ENCODE data around the gene ADAMTS14. TPM values are rescaled to one million over a fixed set of nuclear protein-coding genes. Genes with fewer than 3 reads are reported as not detected.

ADAMTS14 gene
- total RNA-seq, 1 experiment from 2014 or later: 1.9 TPM

DNA sequence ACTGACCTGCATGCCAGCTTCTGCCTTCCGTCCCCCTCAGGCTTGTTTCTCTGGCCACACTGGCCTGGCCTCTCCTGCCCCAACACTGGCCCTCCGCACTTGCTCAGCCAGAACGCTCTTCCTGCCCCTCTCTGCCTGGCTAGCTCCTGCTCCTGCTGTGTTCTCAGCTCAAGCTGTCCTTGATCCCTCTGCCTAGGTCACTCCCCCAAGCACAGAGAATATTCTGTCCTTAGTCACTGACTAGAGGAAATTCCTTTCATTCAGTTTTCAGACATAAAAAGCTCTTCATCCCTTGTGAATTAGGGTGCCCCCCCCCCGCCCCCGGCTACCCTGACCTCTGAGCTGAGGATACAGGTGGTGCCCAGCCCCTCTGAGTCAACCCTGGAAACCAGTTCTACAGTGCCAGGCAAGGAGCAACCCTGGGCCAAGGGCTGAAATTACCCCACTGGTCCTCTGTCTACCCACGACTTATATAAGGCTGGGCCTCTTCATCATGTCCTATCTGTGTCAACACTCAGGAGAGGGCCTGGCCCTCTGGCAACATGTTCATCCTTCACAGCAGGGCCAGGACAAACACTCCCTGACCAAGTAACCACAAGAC lies 136.8 kb downstream of the ADAMTS14 start:
- no TSS peak for BruUV-seq (replicated peaks)
- H3K27ac ChIP-seq: peak overlapping the region; percentile 52
- no peaks in the 10 kb centered on the region for H3K27me3 ChIP-seq (ENCODE audit: insufficient read depth, low read depth)
- peak; percentile 20 to 92 for DNase-seq
- intact Hi-C loops (cut with micrococcal nuclease; ENCODE audit: unreplicated experiment): no loop called here
- TF ChIP-seq, protein P1, sequence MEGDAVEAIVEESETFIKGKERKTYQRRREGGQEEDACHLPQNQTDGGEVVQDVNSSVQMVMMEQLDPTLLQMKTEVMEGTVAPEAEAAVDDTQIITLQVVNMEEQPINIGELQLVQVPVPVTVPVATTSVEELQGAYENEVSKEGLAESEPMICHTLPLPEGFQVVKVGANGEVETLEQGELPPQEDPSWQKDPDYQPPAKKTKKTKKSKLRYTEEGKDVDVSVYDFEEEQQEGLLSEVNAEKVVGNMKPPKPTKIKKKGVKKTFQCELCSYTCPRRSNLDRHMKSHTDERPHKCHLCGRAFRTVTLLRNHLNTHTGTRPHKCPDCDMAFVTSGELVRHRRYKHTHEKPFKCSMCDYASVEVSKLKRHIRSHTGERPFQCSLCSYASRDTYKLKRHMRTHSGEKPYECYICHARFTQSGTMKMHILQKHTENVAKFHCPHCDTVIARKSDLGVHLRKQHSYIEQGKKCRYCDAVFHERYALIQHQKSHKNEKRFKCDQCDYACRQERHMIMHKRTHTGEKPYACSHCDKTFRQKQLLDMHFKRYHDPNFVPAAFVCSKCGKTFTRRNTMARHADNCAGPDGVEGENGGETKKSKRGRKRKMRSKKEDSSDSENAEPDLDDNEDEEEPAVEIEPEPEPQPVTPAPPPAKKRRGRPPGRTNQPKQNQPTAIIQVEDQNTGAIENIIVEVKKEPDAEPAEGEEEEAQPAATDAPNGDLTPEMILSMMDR (conservative IDR thresholded peaks at IDR 0.05): no peak
- TF ChIP-seq EZH2 (IDR thresholded peaks at IDR 0.05; ENCODE audit: low read depth): no peak
- H2AFZ ChIP-seq: no peak overlapping the region
- POLR2A ChIA-PET (ENCODE audit: unreplicated experiment): interaction anchor here (0.8 kb wide), 1 partner anchor 397 kb away, joined by 6 read pairs; no protein-coding TSS in a partner anchor
- peaks cover 5% of the 10 kb centered on the region; the same call in 1 of the 2 replicates for H3K9me3 ChIP-seq (ENCODE audit: insufficient read depth, low read depth)
- peaks cover 43% of the 10 kb centered on the region for H3F3A ChIP-seq (ENCODE audit: insufficient read depth, low read depth)
- H3K9me2 ChIP-seq (ENCODE audit: insufficient read depth): no peaks in the 10 kb centered on the region
- no peaks in the 10 kb centered on the region for H3K79me2 ChIP-seq (ENCODE audit: low read depth)
- peaks cover 58% of the 10 kb centered on the region for H3K4me1 ChIP-seq (replicated peaks; ENCODE audit: insufficient read depth)
- peak overlapping the region; percentile 53 for H3K4me2 ChIP-seq
- no peaks in the 10 kb centered on the region for H3K36me3 ChIP-seq (ENCODE audit: low read depth)
- no peaks in the 10 kb centered on the region for H4K20me1 ChIP-seq (ENCODE audit: insufficient read depth)
- H3K4me3 ChIP-seq: no peak overlapping the region
- CTCF ChIA-PET: interaction anchor here (0.7 kb wide), 1 partner anchor 266 kb away, joined by 7 read pairs; no protein-coding TSS in a partner anchor

DNA sequence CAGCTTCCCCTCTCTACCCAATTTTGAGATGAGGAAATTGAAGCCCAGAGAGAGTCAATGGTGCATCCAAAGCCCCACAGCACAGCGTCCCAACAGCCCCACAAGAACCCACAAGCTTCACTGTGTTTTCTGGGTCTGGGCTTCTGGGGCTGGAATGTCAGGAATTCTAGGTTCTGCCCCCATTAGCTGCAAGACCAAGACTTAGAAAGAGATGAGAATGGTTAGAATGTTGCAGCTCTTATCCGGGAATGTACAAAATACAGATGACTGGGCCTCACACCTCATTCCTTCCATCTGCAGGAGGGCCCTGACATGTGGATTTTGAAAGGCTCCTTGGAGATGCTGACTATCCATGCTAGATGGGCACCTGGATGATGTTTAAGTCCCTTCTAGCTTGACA lies 137.4 kb downstream of the ADAMTS14 start:
- no TSS peak for BruUV-seq (replicated peaks)
- DNase-seq: no peak
- no peaks in the 10 kb centered on the region for H3K9me2 ChIP-seq (ENCODE audit: insufficient read depth)
- H3K27me3 ChIP-seq (ENCODE audit: insufficient read depth, low read depth): no peaks in the 10 kb centered on the region
- H3F3A ChIP-seq (ENCODE audit: insufficient read depth, low read depth): peaks cover 37% of the 10 kb centered on the region
- H3K27ac ChIP-seq: peak overlapping the region; percentile 52
- peaks cover 52% of the 10 kb centered on the region for H3K4me1 ChIP-seq (replicated peaks; ENCODE audit: insufficient read depth)
- H3K4me3 ChIP-seq: no peak overlapping the region
- ChIA-PET CTCF (interaction anchor here (0.7 kb wide), 1 partner anchor 50 kb away, joined by 3 read pairs; no protein-coding TSS in a partner anchor), POLR2A (ENCODE audit: unreplicated experiment) (interaction anchor here (0.6 kb wide), 1 partner anchor 387 kb away, joined by 3 read pairs; no protein-coding TSS in a partner anchor)
- TF ChIP-seq, protein P1 (conservative IDR thresholded peaks at IDR 0.05): no peak
- no peak for TF ChIP-seq EZH2 (IDR thresholded peaks at IDR 0.05; ENCODE audit: low read depth)
- no peaks in the 10 kb centered on the region for H3K36me3 ChIP-seq (ENCODE audit: low read depth)
- H3K9me3 ChIP-seq (ENCODE audit: insufficient read depth, low read depth): peaks cover 5% of the 10 kb centered on the region; the same call in 1 of the 2 replicates
- no peak overlapping the region for H2AFZ ChIP-seq
- H3K79me2 ChIP-seq (ENCODE audit: low read depth): no peaks in the 10 kb centered on the region
- H4K20me1 ChIP-seq (ENCODE audit: insufficient read depth): no peaks in the 10 kb centered on the region
- intact Hi-C loops (cut with micrococcal nuclease; ENCODE audit: unreplicated experiment): no loop called here
- H3K4me2 ChIP-seq: peak overlapping the region; percentile 53

DNA sequence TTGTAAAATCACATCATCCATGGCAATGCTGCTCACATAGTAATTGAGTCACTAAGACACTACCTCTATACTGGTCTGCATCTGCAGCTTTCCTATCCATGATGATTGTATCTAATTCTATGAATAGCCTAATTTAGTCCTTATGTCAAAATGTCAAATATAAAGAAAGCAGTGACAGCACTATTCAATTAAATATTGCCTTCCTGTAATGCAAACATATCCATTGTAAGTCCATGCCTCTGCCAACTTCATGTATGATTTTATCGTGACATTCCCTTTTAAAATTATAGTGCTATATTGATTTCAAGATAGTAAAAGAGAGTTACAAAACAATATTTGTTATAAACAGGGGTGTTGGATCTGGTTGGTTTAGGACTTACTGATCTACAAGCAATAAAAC lies 138.7 kb downstream of the ADAMTS14 start:
- intact Hi-C loops (cut with micrococcal nuclease; ENCODE audit: unreplicated experiment): no loop called here
- CTCF ChIA-PET: no interaction called here

More for the DNA sequence above, 138.7 kb downstream of the ADAMTS14 start:
- Histone ChIP-seq H3K4me1 (replicated peaks; ENCODE audit: insufficient read depth) (peaks cover 52% of the 10 kb centered on the region), H3K9me2 (ENCODE audit: insufficient read depth) (no peaks in the 10 kb centered on the region), H3K27ac (no peak overlapping the region), H3F3A (ENCODE audit: insufficient read depth, low read depth) (peaks cover 33% of the 10 kb centered on the region), H3K27me3 (ENCODE audit: insufficient read depth, low read depth) (no peaks in the 10 kb centered on the region), H3K9me3 (ENCODE audit: insufficient read depth, low read depth) (no peaks in the 10 kb centered on the region; the same call in 1 of the 2 replicates), H3K4me3 (no peak overlapping the region), H3K79me2 (ENCODE audit: low read depth) (no peaks in the 10 kb centered on the region), H3K4me2 (no peak overlapping the region), H2AFZ (no peak overlapping the region), H4K20me1 (ENCODE audit: insufficient read depth) (no peaks in the 10 kb centered on the region), H3K36me3 (ENCODE audit: low read depth) (no peaks in the 10 kb centered on the region)
- POLR2A ChIA-PET (ENCODE audit: unreplicated experiment): no interaction called here
- BruUV-seq (replicated peaks): no TSS peak
- no peak for TF ChIP-seq EZH2 (IDR thresholded peaks at IDR 0.05; ENCODE audit: low read depth)
- TF ChIP-seq, protein P1 (conservative IDR thresholded peaks at IDR 0.05): no peak
- DNase-seq: no peak
